HG03558 (cell line): Measurements from ENCODE around the gene C10orf53.

Experiments used
- ATAC-seq: cut with Tn5 transposase; IDR thresholded peaks from one replicate; pipeline ENCODE4 v1.9.1; 2021; ENCODE audit warnings: moderate number of reproducible peaks; ENCODE audit not compliant: unreplicated experiment; ENCODE audit errors: extremely low read depth

The C10orf53 gene

DNA sequence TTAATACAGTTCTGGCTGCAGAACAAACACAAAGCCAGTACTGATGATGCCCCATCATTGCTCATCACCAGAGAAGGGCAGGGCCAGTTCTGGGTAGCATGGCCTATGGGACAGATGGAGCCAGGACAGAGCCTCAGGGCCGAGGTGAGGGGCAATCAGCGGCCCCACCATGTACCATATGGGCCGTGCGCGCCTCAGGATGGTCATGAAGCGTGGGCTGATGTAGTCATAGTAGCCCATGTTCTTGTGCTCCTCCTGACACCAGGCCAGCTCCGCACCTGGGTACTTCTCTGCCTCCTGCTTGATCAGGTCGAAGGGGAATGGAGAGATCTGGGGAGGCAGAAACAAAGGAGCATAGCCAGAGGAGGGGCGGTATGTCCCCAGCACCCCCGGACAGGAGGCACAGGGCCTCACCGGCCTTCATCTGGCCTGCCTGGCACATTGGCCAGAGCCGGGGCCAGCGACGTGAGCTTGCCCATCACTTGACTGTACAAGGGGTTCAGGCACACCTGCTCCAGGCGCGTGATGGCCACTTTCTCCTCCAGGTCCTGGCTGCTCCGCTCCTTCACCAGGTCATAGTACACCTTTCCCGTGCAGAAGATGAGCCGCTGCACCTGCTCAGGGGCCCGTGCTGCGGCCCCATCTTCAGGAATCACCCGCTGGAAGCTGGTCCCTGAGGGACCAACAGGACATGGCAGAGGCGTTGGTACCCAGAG lies 56.6 kb downstream of the C10orf53 start:
- no peak for ATAC-seq

DNA sequence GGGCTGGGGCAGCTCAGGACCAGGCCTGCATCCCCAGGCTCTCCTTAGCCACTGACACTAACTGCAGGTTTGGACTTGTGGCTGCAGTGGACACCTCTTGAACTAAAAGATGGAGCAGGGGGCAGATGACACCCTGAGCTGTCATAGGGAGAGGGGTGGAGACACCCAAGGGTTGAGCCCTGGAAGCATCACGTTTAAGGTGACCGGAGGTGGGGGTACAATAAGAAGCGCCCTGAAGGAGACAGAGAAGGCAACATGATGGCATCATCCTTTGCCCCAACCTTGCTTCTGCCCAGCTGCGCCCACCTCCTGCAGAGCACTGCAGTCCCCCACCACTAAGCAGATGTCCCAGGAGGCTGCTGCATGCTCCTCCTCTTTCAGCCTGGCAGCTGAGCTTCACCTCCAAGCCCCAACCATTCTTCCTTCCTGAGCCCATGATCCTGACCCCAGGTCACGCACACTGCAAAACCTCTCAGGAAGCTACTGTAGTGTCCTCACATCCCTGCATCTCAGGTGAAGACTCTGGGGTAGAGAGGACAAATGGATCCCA lies 57.2 kb downstream of the C10orf53 start:
- ATAC-seq: no peak

DNA sequence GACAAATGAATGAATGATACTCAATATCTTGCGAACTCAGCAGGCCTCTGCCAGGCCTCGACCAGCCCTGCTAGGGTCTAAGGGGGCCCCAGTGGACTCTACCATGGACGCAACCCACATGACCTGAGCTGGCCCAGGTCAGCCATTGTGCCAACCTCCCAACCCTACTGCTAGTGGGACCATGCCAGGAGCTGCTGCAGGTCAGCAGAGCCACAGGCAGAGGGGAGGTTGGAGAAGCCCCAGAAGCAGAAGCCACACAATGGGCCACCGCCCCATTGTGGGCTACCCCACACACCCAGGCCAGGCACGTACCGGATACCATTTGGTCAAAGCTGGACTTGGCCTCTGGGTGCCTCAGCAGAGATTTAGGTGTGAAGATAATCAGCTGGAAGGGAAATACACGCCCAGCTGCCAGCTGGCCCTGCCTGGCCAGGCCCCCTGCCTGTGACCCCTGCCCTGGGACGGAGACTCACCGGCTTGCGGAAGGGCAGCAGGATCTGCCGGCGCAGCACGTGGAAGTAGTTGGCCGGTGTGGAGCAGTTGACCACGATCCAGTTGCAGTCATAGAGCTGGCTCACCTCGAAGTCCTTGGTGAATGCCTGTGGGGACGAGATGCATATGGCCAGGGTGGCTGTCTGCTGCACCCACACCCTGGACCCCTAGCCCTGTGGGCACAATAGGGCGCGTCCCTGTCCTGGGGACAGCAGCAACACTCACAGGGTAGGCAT lies 58.2 kb downstream of the C10orf53 start:
- no peak for ATAC-seq

DNA sequence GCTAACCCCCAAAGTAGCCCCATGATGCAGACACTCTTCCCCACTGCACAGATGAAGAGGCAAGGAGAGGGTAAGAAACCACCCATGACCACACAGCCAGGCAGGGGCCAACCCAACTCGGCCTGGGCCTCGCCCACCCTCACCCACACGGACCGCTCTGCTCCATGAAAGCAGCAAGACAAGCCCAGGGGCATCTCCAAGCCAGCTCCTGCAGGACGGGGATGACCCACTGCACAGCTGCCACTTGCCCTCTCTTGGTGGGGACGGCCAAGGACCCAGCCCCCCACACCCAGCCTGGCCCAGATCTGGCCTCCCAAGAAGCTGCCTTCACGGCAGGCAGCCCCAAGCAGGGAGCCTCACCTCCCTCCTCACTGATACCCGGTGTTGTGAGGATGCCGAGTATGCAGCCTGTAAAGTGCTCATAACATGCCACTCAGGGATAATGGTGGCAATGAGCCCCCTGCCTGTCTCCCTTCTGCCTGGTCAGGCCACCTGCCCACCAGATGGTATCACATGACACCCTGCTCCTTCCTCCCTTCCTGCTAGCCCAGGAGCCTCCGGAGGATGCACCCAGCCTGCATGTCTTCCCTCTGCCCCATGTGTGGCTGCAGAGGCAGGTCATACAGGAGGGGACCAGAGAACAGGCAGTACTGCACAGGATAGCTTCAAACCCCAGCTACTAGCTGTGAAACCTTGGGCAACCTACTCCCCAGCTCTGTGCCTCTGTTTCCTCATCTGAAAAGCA lies 59.3 kb downstream of the C10orf53 start:
- no peak for ATAC-seq

DNA sequence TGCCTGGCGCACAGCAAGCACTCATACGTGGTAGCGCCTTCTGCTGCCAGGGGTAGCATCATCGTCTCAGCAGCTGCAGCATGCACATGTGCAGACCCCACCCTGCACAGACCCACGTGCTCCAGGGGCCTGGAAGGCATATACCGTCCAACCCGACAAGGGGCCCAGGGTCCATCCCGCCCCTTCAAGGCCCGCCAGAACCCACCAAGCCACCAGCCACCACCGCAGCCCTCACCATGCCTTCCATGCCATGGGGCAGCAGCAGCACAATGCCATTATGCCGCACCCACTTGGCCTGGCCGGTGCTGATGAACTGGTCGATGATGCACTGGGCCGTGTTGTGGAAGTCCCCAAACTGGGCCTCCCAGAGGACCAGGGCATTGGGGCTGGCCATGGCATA lies 60.0 kb downstream of the C10orf53 start:
- no peak for ATAC-seq

DNA sequence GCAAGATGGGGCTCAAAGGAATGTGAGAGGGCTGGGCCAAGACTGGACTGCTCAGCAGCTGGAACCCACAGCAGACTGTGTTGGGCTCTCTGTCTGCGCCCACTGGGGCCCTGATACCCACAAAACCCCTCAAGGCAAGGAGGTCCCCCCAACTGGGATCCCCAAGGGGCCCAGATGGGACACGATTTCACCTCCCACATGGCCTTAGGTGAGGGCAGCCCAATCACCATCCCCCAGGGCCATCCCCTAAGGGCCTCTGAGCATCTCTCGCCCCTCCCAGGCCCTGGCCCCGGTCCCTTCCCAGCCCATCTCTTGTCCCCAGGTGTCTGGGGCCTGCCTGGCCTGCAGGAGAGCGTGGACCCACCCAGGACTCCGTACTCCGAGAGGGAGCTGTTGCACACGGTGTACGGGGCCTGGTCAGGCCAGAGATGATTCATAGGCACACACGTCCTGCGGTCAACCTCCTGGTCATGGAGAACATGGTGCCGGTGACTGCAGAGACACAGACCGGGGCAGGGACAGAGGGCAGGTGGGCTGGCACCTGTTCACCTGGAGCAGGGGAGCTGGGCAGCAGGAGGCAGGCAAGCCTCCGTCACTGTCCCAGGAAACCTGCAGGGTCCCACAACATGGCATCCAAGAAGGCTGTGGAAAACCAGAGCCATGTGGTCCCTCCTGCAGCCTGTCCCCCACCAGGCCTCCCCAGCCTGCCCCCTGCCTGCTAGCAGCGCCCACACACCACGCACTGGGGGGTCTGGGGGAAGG lies 61.1 kb downstream of the C10orf53 start:
- ATAC-seq: no peak

DNA sequence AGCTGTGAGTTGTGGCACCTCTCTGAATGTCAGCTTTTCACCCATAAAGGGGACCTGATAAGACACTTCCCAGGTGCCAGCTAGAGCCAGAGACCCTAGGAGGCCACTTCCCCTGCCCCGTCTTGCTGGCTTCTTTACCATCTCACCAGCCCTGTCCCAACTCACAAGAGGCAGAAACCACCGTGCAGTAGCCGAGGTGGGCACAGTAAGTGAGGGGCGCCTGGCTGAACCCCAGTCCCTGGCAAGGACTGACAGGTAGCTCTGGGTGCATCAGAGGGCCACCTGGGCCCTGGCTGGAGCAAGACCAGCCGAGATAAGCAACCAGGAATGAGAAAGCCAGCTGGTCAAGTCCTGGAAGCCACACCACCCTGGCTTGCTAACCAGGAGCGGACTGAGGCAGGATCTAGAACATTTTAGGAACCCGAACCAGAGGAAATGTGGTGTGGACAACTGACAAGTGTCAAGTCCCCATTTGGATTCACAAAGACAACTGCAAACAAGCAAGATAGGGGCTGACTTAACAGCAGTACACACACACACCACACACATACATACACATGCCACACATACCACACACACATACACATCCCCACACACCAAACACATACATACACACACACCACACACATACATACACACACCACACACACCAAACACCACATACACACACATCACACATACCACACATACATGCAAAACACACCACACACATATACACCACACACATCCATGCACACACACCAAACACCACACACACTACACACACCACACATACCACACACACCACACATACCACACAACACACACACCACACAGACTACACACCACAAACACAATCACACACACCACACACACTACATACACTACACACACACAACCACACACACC lies 61.9 kb downstream of the C10orf53 start:
- ATAC-seq: no peak

DNA sequence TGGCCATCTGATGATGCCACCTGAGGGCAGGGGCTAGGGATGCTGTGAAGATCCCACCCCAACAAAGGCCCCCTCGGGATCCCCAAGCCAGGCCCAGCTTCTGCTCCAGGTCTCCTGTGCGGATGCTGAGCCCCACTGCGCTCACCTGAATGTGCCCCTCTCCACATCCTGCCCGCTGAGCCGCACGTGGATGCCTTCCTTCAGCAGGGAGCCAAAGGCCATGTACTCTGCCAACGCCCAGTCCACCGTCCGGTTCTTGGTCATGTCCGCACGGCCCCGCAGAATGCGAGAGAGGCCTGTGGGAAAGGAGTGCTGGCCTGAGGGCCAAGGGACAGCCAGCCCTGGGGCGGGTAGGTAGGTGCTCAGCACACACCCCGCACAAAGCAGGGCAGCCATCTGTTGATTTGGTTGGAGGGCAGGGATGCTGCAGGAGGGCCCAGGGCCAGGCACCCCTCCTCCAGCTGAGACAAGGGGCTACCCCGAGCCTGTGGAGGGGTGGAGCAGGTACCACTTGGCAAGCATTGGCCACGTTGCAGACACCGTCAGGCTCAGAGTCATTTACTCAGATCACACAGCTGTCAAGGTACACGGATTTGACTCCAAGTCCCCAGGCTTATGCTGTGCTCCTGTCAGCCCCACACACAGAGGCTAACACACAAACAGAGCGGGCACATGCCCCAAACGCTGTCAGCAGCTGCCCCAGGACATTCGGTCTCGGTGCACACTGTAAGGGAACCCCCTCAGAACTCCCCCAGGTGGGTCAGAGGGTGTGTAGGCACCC lies 63.4 kb downstream of the C10orf53 start:
- no peak for ATAC-seq

DNA sequence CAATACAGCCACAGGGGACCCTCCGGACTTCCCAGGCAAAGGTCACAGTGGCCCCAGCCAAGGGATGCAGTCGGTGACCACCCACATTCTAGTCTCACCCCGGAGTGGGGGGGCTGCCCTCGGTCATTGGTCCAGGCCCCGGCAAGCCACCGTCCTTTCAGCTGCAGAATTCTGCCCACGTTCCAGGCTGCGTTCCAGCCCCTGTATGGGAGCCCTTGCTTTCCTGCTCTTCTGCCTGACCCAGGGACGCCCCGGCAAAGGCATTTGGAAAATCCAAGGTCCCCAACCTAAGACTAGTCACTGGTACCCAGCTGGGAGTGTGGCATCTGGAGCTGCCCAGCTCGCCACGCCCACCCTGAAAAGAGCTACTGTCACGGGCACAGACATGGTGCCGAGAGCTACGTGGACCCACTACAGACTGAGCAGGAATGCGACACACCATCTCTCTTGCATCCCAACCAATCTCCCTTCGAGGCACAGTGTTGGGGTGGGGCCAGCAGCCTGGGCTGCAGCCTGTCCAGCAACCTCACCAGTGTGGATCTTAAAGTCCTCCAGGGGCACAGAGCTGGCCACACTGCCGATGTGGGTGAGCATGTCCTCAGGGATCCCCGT lies 64.1 kb downstream of the C10orf53 start:
- ATAC-seq: no peak

DNA sequence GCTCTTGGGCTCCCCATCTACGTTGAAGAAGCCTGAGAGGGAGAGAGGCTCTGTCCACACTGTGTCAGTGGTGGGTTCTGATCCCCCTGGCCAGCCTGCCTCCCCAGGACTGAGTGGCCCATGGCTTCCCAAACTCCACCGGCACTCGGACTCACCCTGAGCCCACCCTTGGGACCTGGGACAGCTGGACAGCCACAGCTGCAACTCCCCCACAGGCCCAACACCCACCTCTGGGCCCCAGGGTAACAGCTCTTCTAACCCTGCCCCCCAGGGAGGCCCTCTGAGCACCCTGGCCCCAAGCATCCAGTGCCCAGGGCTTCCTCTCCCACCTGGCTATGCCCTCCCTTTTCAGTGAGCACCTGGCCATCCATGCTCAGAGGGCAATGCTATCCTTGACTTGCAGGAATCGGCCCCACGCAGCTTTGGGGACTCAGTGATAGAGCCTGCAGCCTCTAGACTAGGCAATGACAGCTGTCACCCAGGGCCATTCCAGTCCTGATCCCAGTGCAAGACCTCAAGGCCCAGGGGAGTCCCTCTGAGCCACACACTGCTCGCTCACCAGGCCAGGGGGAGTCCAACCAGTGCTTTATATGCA lies 64.7 kb downstream of the C10orf53 start:
- ATAC-seq: no peak

DNA sequence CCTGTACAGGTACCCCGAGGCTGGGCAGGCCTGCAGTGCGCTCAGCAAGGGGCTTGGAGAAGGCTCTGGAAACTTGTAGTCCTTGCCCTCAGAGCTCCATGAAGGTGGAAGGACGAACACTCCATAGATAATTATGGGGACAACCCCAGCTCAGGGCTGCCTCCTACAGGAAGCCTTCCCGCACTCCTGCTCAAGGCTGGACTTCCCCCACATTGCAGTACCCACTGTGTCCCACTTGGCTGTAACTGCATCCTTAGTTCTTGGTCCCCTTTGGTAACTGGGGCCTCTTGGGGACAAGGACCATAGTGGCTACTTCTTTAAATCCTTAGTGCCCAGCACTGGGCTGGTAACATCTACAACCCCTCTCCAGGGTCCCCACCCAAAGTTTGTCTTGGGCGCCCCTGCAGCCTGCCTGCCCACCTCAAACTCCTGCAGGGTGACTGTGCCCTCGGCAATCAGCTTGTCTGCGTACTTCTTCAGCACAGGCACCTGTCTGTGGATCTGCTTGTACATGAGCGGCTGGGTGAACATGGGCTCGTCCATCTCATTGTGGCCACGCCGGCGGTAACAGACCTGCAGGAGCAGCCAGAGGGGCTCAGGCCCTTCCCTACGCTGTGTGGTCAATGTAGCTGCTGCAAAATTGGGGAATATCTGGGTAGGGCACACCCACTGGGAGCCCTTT lies 65.6 kb downstream of the C10orf53 start:
- no peak for ATAC-seq

DNA sequence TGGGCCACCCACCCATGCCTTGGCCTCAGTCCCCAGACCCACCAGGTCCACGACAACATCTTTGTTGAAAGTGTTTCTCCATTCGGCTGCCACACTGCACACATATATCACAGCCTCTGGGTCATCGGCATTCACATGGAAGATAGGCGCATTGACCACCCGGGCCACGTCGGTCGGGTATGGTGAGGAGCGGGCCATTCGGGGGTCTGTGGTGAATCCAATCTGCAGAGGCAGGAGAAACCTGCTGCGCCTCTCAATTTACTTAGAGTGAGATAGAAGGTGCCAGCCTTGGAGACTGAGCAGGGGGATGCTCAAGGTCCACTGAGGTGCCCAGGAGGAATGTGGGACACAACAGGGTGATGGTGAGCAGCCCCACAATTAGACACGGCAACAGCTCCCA lies 66.3 kb downstream of the C10orf53 start:
- ATAC-seq: no peak

DNA sequence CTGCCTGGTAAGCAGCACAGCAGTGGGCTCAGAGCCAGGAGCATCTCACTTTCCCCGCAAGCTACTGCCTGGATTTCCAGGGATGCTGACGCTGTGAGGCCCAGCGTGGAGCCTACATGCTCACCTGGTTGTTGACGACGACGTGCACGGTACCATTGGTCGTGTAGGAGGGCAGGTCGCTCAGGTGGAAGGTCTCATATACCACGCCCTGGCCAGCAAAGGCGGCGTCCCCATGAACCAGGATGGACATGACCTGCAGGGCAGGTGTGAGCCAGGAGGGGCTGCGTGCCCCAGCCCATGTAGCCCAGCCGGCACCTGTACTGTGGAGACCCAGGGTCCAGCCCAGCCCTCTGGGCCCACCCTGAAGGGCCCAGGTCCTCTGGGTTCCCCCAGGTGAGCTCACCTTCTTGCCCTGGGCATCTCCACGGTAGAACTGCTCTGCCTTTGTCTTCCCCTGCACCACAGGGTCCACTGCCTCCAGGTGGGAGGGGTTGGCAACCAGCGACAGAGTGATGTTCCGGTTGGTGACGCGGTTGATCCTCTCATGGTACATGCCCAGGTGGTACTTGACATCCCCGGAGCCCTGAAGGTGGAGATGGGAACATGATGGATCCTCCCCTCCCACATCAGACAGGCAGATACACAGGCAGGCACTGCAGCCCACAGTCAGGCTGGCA lies 67.3 kb downstream of the C10orf53 start:
- no peak for ATAC-seq
